NCI-H446 (cell line): ENCODE results near the gene GPR35.

Source experiments
- DNase-seq, 2 experiments: peaks; one replicate each; lab custom pipeline; 2025; lab: John Stamatoyannopoulos, UW

Gene GPR35

GRCh38 chr2:240589375-240589774 is 35.9 kb upstream of the GPR35 start:
- no peak for DNase-seq

GRCh38 chr2:240589850-240590525 is 35.3 kb upstream of the GPR35 start:
- no peak for DNase-seq

- no peak for DNase-seq
Observed at GRCh38 chr2:240590681-240591111, 34.6 kb upstream of the GPR35 start.

GRCh38 chr2:240591226-240591625 is 34.1 kb upstream of the GPR35 start:
- DNase-seq = no peak

GRCh38 chr2:240591784-240592183 is 33.5 kb upstream of the GPR35 start:
- no peak for DNase-seq

- peak; percentile 80 to 93 for DNase-seq
Observed at GRCh38 chr2:240593026-240593702, 32.1 kb upstream of the GPR35 start.

- no peak for DNase-seq
Observed at GRCh38 chr2:240593703-240594451, 31.4 kb upstream of the GPR35 start.

- no peak for DNase-seq
Observed at GRCh38 chr2:240594511-240595380, 30.5 kb upstream of the GPR35 start.

GRCh38 chr2:240595381-240596079 is 29.8 kb upstream of the GPR35 start:
- peak in 1 of 2 experiments; percentile 37 for DNase-seq

- no peak for DNase-seq
Observed at GRCh38 chr2:240596080-240596460, 29.2 kb upstream of the GPR35 start.

- DNase-seq = peak; percentile 43 to 91
Observed at GRCh38 chr2:240596491-240596931, 28.8 kb upstream of the GPR35 start.

GRCh38 chr2:240597054-240597418 is 28.2 kb upstream of the GPR35 start:
- DNase-seq = no peak

GRCh38 chr2:240597419-240598181 is 27.7 kb upstream of the GPR35 start:
- no peak for DNase-seq

- peak in 1 of 2 experiments; percentile 23 for DNase-seq
Observed at GRCh38 chr2:240598311-240598911, 26.9 kb upstream of the GPR35 start.

- no peak for DNase-seq
Observed at GRCh38 chr2:240599141-240599583, 26.1 kb upstream of the GPR35 start.

- DNase-seq = no peak
Observed at GRCh38 chr2:240600451-240600961, 24.8 kb upstream of the GPR35 start.

GRCh38 chr2:240601061-240601830 is 24.0 kb upstream of the GPR35 start:
- DNase-seq = no peak

- DNase-seq = no peak
Observed at GRCh38 chr2:240601831-240602160, 23.5 kb upstream of the GPR35 start.
